Activated CD8-positive, alpha-beta memory T cell treated with anti-CD3 and anti-CD28 coated beads for 4 hours (primary cell): Measurements from ENCODE around the gene FLNB.

Experiments
- DNase-seq, 2 donors: peaks; one replicate each; pipeline ENCODE4 v3.0.0-alpha.2; 2020; ENCODE audit warnings: low read depth in 2 of 2

Gene FLNB

GRCh38 chr3:58205981-58206380, 197.8 kb downstream of the FLNB start:
- DNase-seq, result no peak

DNA sequence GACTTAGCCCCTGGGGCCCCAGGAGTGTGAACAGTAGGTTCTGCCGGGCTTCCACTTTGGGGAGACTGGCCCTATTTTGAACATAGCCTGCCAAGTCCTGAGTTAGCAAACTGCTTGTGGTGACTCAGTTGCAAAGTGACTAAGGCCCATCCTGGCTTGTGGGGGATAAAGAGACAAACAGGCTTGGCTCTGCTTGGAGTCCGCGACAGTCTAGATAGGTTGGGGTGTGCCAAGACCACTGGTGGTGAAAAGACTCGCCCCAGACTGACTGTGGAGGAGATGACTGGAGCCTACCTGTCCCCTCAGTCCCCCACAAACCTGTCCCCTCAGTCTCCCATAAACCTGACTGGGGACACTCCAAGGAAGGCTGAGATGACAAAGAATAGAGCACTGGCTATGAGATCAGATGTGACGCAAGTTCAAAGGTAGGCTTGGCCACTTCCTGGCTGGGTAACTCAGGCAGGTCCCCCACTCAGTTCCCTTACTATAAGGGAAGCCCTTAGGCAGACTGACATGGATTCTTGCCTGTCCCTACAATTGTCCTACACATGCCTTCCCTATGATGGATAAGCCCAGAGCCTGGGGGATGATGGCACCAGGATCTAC, 198.3 kb downstream of the FLNB start:
- DNase-seq, result no peak

- no peak for DNase-seq
These were observed 199.7 kb downstream of the FLNB start for GRCh38 chr3:58207954-58208353.

- DNase-seq, result no peak
These were observed 201.7 kb downstream of the FLNB start for GRCh38 chr3:58209933-58210332.

DNA sequence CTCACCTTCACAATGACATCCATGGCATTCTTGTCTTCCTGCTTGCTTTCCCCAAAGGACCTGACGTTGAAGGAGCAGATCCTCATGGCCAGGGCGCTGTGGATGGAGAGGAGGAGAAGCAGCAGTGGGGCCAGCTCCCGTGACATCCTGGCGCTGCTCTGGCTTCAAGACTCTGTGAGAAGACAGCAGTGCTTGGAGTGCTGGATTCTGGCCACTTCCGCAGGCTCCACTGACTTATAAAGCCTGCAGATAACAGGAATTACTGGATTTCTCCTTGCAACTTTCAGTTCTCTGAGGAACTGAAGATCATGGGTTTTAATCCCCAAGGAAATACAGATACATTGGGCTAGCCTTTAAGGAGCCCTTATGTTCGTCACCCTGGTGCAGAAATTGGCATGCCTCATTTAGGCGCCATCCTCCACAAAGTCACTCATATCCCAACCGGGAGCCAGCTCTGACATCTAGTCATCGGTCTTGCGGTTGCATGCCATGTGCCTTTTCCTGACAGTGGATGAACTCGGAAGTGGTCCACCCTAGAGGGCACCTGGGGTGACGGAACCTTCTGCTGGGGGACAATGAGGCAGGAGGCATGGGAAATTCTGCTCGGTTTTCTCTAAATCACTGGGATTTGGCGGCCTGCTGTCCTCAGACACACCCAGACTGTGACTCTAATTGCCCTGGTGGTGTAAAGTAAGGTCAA, 202.7 kb downstream of the FLNB start, which contains the start of gene DNASE1L3:
DNASE1L3 (minus strand) TSS at position 212 of the 700 bp plus-strand sequence; CDS start at position 146, 66 bp downstream.
- no peak for DNase-seq

- no peak for DNase-seq
These were observed 206.5 kb downstream of the FLNB start for GRCh38 chr3:58214484-58215316.

DNA sequence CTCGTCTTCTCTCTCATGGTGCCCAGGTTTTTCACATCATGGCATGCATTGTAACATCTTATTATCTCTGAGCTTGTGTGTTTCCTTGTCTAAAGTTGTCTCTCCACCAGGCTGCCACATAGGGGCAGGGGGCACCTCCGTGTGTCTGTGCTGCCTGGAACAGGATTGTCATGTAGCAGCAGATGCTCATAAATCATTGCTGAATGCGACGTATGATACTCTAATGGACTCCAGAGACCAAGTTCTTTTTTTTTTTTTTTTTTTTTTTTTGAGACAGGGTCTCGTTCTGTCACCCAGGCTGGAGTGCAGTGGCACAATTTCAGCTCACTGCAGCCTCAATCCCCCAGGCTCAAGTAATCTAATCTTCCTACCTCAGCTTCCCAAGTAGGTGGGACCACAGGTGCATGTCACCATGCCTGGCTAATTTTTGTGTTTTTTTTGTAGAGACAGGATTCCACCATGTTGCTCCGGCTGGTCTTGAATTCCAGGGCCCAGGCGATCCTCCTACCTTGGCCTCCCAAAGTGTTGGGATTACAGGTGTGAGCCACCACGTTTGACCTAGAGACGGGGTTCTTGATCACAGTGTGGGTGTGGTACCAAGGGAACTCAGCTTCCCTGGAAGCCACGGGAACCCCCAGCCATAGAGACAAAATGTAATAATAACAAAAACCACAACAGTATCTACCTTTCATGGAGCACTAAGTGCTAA, 207.2 kb downstream of the FLNB start:
- DNase-seq, result no peak

- DNase-seq, result no peak
These were observed 208.4 kb downstream of the FLNB start for GRCh38 chr3:58216496-58217195.

GRCh38 chr3:58217209-58217811, 209.1 kb downstream of the FLNB start:
- peak in 1 of 2 donors; percentile 21 for DNase-seq

GRCh38 chr3:58218904-58219303, 210.7 kb downstream of the FLNB start:
- no peak for DNase-seq
